Urinary bladder (tissue), 4 donors: Measurements from ENCODE around the gene VILL. TPM values are rescaled to one million over a fixed set of nuclear protein-coding genes. Genes with fewer than 3 reads are reported as not detected.

Source experiments
- DNase-seq: peaks from one replicate; pipeline ENCODE4 v3.0.0-alpha.2; 2015; ENCODE audit errors: extremely low spot score
- H3K27ac ChIP-seq: one replicate; pipeline ENCODE4 v1.5.1; 2013; ENCODE audit warnings: low read depth, mild to moderate bottlenecking, moderate library complexity
- H3K36me3 ChIP-seq: one replicate; pipeline ENCODE4 v1.6.1; 2013; ENCODE audit warnings: mild to moderate bottlenecking, moderate library complexity; ENCODE audit not compliant: insufficient read depth
- H3K4me1 ChIP-seq: one replicate; pipeline ENCODE4 v1.6.1; 2013; ENCODE audit warnings: mild to moderate bottlenecking, moderate library complexity; ENCODE audit not compliant: insufficient read depth
- H3K4me3 ChIP-seq: one replicate; pipeline ENCODE4 v1.5.1; 2013; ENCODE audit warnings: low read depth, low read length
- WGBS: extraction: QIAGEN DNeasy Blood & Tissue Kit; methylation state at CpG from one replicate; pipeline ENCODE4 v1.1.7; 2013; 5-methylcytosine and 5-hydroxymethylcytosine counted together
- polyA plus RNA-seq: library from polyadenylated mRNA; stranded (reverse); fragments of 200-250 nt; gene quantifications from one replicate; pipeline ENCODE4 v1.2.3, GENCODE V29; 2013
- total RNA-seq: library from RNA; depleted of rRNA; stranded (reverse); fragments of >200 nt; gene quantifications from one replicate; pipeline ENCODE4 v1.2.3, GENCODE V29; 2014
- donor health status: healthy with polysubstance abuse.
- donor health status: healthy.

The VILL gene
- total and polyA plus RNA-seq, 2 donors = 16.0 to 17.5 TPM

GRCh38 chr3:38016410-38016809 lies 25.8 kb downstream of the VILL start:
- no peak for DNase-seq
- WGBS = 99% methylated on average over 13 of the region's 13 CpGs
- H3K27ac ChIP-seq = no peak overlapping the region

DNA sequence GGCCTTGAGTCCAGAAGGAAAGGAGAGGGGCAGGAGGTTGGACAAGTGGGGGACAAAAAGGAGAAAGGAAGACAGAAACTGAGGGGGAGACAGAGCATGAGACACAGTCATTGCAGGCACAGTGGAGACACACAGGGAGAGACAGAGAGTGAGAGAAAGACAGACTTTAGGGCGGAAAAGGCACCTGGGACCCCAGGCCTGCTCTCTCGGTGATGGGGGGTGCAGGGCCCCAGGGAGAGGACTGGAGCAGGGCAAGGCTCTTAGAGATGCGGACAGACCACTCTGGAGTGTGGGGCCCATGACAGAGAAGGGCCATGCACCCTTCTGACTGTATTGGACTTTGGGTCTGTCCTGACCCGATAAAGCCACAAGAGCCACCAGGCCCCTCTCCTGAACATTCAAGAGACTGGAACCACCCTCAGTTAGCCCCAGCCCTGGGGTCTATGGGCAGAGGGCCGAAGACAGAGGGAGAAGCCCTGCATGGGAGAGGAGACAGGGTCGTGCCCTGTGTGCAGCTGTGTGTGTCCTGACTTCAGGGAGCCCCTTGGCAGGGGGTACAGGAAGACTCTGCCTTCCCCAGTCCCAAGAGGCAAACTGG lies 26.4 kb downstream of the VILL start:
- no peaks in the 10 kb centered on the region for H3K4me1 ChIP-seq
- peaks cover 8% of the 10 kb centered on the region for H3K36me3 ChIP-seq
- DNase-seq = no peak
- H3K4me3 ChIP-seq = no peak overlapping the region
- no peak overlapping the region for H3K27ac ChIP-seq
- WGBS = 87% methylated on average over 6 of the region's 6 CpGs

More at GRCh38 chr3:38016410-38016809, 25.8 kb downstream of the VILL start:
- Histone ChIP-seq H3K36me3 (peaks cover 8% of the 10 kb centered on the region), H3K4me3 (no peak overlapping the region), H3K4me1 (no peaks in the 10 kb centered on the region)

GRCh38 chr3:38017445-38018295 lies 27.1 kb downstream of the VILL start:
- 84% methylated on average over 9 of the region's 9 CpGs for WGBS
- H3K36me3 ChIP-seq = peaks cover 8% of the 10 kb centered on the region

DNA sequence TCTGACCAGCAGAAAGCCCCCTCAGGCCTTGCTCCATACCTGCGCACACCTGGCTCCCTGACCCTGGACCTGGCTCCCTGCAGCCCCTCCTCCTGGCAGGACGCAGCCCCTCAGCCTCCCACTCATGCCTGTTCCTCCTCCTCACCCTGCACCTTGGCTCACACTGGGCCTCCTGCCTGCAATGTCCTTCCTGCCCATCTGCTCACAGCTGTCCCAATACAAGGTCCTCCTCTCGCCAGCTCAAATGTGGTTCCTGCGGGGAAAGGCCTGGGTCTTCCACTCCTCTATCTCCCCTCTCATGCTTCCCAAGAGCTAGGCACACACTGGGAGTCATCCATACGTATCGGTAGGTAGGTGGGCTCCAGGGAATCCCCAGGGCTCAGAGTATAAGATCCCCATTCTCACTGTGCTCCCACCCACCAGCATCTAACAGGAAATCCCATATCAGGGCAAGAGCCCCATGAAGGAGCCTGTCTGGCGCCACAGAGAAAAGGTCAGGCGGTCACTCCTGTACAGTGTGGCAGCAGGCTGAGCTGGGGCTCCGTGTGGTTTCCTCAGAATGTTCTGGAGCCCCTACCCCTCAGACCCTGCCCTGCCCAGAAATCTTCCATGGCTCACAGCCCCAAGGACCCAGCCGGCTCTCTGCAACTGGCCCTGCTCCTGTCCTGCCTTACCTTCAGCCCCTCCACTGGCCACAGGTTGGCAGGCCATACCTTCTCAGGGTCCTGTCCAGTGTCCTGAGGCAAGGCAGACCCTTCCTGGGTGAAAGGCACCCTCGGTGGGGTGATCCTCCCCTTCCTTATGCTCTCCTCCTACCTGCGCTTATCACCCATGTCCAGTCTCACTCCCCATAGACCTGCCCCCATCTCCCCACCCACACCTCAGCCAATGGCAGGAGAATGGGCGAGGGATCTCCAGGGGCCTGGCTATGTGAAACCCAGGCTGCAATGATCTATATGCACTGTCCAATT lies 28.0 kb downstream of the VILL start:
- WGBS = 80% methylated on average over 13 of the region's 13 CpGs
- Histone ChIP-seq H3K4me1 (no peaks in the 10 kb centered on the region), H3K4me3 (no peak overlapping the region), H3K27ac (no peak overlapping the region), H3K36me3 (peaks cover 8% of the 10 kb centered on the region)
- DNase-seq = no peak

More at GRCh38 chr3:38017445-38018295, 27.1 kb downstream of the VILL start:
- Histone ChIP-seq H3K27ac (no peak overlapping the region), H3K4me1 (no peaks in the 10 kb centered on the region), H3K4me3 (no peak overlapping the region)
- no peak for DNase-seq

DNA sequence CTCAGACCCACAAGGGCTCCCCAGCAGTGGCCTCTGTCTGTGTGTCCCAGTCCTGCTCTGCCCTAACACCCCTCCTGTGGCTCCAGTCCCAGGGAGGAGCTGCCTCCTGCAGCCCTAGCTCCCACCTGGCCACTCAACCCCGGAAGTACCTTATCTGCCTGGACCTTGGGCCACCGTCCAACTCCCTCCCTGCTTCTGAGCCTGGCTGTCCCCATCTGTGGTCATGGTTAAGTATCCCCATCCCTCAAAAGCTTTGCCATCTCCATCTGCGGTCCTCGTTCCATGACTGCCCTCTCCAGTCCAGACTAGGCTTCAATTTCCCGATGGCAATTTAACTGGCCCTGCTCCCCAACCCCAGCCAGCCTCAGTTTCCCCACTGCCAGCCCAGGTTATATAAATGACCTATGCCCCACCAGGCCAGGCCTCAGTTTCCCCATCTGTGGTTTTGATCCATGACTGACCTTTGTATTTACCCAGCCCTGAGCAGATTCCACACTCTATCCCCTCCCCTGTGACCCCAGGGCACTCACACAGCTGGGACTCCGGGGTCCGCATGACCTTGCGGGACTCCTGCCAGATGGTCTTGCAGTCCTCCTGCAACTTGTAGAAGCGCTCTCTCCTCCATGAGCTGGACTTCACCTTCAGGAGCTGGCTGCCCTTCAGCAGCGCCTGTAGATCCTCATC lies 29.2 kb downstream of the VILL start:
- Histone ChIP-seq H3K4me3 (no peak overlapping the region), H3K36me3 (peaks cover 8% of the 10 kb centered on the region), H3K27ac (no peak overlapping the region), H3K4me1 (no peaks in the 10 kb centered on the region)
- WGBS = 86% methylated on average over 10 of the region's 10 CpGs
- no peak for DNase-seq

DNA sequence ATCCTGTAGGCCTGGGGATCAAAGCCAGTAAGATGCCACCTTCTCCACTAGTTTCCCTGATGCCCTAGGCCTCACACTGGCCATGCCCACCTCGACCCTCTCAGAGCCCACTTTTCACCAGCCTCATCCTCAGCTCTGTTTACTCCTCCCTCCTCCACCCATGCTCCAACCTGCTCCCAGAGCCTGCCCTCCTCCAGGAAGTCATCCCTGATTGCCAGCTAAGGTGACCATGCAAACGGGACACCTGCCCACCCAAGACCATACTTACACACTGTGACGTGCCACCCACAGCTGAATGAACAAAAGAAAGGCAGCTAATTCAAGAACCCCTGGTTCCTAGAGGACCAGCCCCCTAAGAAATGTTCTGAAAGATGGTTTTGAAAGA lies 29.7 kb downstream of the VILL start:
- WGBS = 87% methylated on average over 3 of the region's 3 CpGs
- Histone ChIP-seq H3K4me3 (no peak overlapping the region), H3K4me1 (no peaks in the 10 kb centered on the region), H3K36me3 (peaks cover 8% of the 10 kb centered on the region), H3K27ac (no peak overlapping the region)
- DNase-seq = no peak

DNA sequence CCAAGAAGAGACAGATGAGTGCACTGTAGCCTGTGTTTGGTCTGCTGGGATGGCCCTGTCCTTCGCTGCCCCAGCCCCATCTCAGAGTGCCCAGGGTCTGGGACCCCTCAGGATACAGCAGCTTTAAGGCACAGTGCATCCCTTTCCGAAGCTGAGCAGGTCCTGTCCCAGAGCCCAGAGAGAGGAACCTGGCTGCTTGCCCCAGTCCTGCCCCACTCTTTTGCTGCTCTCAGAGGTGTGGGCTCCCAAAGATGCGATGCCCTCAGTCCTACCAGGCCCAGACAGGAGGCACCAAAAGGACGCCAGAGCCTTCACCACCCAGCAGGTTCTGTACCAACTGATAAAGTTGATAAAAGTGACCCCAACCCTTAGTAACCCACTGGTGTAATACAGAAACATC lies 30.6 kb downstream of the VILL start:
- peaks cover 3% of the 10 kb centered on the region for H3K36me3 ChIP-seq
- WGBS = 79% methylated on average over 4 of the region's 4 CpGs
- no peak overlapping the region for H3K27ac ChIP-seq
- H3K4me3 ChIP-seq = no peak overlapping the region
- DNase-seq = no peak
- H3K4me1 ChIP-seq = no peaks in the 10 kb centered on the region

DNA sequence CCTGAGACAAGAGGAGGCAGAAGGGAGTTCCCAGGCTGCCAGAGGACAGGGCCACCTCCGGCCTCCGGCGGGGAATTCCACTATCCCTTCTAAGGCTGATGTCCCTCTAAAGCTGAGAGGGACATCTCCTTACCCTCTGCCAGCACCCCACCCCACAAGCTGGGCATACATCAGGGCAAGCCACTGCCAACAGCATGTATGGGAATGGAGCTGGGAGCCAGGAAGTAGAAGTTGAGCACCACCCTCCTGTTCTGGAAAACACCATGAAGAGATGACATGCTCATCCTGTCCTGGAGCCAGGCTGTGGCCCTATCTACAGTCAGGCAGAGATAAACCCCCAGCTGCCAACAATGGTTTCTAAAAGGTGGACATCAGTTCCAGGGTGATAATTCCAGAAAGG lies 31.7 kb downstream of the VILL start:
- Histone ChIP-seq H3K4me3 (no peak overlapping the region), H3K36me3 (no peaks in the 10 kb centered on the region), H3K27ac (no peak overlapping the region), H3K4me1 (no peaks in the 10 kb centered on the region)
- DNase-seq = no peak
- 60% methylated on average over 3 of the region's 3 CpGs for WGBS

GRCh38 chr3:38022896-38023709 lies 32.5 kb downstream of the VILL start:
- no peak for DNase-seq
- Histone ChIP-seq H3K27ac (no peak overlapping the region), H3K4me1 (no peaks in the 10 kb centered on the region), H3K36me3 (no peaks in the 10 kb centered on the region), H3K4me3 (no peak overlapping the region)
- 88% methylated on average over 6 of the region's 6 CpGs for WGBS

DNA sequence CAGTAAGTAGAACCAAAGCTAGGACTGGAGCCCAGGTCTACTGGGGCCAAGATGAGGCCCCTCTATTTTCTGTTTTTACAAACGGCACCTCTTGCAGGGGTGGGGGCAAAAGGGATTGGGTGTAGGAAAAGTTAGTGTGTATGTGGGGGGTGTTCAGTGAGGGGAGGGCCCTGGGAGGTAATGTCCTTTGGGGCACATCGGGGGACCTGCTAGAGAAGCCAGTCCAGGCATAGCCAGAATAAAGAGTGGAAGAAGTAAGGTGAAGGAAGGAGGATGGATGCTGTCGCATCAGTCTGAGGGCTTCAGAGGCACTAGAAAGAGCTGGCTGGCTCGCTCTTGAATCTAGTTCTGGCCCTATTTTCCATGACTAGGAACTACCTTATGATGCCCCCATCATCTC lies 36.3 kb downstream of the VILL start:
- WGBS = 71% methylated on average over 4 of the region's 4 CpGs
- Histone ChIP-seq H3K4me1 (no peaks in the 10 kb centered on the region), H3K4me3 (no peak overlapping the region), H3K27ac (no peak overlapping the region), H3K36me3 (no peaks in the 10 kb centered on the region)
- DNase-seq = no peak

DNA sequence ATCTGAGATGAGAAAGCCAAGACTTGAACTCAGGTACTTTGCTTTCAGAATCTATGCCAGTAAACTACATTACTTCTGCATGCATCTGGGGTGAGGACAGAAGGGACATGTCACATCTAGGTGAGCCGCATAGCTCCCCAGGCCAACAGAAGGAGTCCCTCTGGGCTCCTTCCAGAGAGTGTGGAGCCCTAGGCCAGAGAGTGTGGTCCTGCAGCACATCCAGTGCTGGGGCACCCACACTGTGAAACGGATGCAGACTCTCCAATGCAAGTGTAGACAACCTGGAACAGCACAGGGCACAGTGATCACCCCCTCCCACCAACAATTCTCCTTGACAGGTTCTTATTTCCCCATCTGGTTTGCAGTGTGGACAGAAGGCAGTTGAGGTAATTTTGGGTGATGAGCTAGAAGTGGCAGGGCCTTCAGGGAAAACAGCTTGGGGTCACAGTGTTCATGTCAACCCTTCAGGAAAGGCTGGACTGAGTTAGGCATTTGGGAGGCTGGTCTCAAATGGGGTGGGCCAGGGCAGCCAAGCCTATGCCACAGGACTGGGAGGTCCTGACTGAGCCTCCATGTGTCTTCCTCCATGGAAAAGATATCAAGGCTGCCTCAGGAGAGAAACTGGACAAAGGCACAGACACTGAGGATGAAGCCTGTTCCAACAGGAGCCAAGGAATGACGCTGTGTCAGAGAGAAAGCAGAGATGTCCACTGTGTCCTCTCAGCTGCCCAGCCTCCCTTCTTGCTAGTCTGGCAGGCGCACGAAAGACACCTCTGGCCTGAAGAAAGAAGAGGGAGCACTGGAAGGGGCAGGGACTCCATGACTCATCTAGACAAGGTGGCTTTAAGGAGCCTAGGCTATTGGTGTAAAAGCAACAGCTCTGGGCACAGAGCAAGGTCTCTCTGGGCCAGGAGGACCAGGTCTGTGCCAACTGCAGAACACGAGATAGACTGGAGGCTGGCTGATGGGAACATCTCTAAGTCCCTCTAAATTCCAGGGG lies 37.2 kb downstream of the VILL start:
- H3K36me3 ChIP-seq = no peaks in the 10 kb centered on the region
- DNase-seq = no peak
- H3K4me1 ChIP-seq = no peaks in the 10 kb centered on the region
- no peak overlapping the region for H3K27ac ChIP-seq
- 88% methylated on average over 6 of the region's 6 CpGs for WGBS
- no peak overlapping the region for H3K4me3 ChIP-seq
